HG03571 (cell line): Measurements from ENCODE around the gene RINL.
"Not testable (repeated sequence)": the region's sequence is repeated elsewhere in the genome, so short reads cannot be mapped to it uniquely, and the experiment has no call there.

Experiments used
- ATAC-seq: cut with Tn5 transposase; IDR thresholded peaks from one replicate; pipeline ENCODE4 v1.9.1; 2021; ENCODE audit not compliant: unreplicated experiment

The RINL gene

DNA sequence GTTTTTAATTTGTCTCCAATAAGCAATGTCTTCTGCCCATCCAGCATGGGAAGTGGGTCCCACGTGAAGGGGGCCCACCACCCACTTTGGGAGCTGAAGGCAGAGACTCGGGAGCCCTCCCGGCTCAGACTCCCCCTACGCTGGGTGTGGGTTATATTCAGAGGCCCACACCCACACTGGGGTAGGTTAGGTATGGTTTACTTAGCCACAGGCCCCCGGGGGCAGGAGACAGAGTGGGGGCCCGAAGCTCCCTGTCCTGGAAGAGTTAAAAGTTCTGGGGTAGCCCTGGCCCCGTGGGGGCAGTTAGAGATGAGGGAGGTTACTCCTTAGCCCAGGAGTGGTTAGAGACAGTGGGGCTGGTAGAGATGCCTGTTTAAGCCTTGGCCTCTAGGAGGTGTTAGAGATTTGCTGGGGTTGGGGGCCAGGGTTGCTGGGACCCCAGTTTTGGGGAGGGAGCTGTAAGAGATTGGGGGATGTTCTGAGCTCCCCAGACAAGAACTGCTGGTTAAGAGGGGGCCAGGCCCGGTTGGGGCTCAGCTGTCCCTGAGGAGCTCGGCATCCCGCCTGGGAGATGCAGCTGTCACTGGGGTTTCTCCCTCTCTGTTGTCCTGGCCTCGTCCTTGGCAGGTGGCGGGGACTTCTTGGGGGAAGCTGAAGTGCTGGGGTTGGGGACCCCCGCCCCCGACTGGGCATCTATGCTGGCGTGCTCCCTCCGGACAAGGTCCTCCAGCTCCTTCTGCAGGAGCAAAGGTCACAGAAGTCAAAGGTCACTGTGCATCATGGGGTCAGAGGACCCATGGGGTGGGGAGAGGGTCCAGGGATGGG, 712 bp upstream of the RINL start:
- no peak for ATAC-seq

DNA sequence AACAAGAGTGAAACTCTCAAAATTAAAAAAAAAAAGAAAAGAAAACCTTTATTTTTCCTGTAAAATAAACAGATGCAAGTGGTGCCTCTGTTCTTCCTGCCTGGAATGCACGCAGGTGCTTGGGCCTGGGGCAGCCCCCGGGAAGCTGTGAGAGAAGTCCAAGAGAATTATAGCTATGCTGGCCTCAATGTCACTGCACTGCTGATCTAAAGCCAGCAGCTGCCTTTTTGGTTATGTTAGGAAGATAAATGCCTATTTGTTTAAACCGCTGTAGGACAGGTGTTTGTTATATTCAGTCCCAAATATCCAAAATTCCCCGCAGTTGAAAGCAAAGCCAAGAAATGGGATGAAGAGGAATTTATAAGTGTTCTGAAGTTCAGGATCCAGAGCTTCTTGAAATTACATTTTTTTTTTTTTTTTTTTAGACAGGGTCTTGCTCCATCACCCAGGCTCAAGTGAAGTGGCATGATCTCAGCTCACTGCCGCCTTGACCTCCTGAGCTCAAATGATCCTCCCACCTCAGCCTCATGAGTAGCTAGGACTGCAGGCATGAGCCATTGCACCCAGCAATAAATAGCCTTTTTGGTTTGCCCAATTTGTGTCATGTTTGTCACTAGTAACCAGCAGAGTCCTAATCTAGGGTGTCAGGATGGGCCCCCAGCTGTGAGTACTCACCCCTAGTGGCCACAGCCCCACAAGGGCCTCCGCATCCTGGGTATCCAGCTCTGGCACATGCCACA, 2.2 kb downstream of the RINL start:
- ATAC-seq: no peak

DNA sequence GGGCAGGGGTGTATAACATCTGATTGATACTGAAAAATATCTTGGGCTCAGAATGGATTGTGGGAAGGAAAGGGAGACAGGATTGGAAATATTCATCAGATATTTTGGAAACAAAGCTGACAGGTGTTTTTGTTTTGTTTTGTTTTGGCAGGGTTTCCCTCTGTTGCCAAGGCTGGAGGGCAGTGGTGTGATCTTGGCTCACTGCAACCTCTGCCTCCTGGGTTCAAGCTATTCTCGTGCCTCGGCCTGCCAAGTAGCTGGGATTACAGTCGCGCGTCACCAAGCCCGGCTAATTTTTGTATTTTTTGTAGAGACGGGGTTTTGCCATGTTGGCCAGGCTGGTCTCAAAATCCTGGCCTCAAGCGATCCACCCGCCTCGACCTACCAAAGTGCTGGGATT, 4.7 kb downstream of the RINL start:
- not testable (repeated sequence) for ATAC-seq

DNA sequence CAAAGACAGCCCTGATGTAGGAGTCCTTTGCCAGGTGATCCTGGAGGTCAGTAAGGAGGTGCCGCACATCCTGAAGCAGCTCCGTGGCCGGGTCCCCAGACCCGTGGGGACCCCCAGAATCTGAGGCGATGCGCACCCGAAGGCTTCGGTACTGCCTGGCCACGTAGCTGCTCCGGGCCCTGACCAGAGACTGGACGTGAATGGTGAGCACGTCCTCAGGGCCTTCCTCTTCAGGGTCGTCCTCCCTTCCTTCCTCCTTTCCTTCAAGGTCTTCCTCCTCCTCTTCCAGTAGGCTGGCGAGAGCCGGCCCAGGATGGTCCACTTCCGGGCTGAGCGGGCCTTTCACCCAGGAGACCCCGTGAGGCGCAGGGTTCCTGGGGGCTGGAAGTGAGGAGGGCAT, 7.5 kb downstream of the RINL start:
- ATAC-seq: no peak

DNA sequence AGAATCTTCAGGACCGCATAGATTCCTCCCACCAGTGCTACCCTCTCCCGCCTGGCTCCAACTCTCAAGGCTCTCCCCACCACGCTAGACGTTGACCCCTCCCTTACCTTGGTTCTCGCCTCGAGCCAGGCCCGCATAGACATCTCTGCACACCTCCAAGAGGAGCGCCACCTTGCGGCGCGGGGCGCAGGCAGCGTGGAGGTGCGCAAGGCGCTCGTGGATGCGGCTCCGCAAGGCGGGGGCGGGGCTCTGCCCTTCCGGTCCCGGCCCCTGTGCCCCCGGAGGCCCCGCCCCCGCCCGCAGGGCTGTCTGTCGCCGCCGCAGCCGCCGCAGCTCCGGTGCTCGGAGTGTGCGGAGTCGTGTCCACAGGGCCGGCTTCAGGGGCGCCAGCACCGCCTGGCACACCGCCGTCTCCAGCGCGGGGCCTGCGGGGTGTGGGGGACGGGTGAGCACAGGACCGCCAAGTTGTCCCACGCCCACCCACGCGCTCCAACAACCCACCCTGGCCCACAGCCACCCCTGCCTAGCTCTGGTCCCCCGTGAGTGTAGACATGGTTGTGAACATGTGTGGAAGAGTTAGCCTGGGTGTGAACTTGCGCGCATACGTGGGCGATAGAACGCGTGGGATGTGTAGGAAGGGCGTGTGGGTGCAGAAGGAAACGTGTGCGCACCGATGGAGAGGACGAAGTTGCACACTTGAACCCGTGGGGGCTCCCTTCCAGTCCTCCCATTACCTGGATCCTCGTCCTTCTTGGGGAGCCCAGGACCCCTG, 8.1 kb downstream of the RINL start:
- ATAC-seq: peak; percentile 68

DNA sequence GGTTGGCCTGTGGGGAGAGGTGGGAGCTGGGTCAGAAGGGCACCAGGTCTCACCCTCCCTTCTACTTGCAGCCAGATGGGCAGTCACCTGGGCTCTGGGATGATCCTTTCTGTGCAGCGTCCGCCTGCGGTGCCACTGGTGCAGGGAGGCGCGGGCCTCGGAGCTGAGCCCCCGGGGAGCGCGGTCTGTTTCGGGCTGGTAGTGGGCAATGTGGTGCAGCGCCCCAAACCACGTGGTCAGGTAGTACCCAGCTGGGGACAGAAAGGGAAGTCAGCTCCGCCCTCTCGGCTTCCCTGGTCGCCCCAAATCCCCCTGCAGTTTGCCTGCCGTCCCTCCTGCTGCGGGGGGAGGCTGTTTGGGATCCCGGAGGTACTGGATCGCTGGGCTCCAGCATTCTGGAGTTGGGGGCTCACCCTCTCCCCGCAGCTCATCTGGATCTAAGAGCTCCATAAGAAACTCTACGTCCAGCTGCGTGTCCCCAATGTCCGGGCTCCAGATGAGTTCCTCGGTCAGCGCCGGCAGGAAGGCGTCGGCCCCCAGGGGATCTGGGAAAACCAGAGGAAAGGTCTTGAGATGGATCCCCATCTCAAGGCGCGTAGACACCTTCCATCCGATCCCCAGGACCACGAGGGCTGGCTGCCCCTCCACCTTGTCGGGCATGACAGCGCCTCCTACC, 8.8 kb downstream of the RINL start:
- ATAC-seq: no peak

DNA sequence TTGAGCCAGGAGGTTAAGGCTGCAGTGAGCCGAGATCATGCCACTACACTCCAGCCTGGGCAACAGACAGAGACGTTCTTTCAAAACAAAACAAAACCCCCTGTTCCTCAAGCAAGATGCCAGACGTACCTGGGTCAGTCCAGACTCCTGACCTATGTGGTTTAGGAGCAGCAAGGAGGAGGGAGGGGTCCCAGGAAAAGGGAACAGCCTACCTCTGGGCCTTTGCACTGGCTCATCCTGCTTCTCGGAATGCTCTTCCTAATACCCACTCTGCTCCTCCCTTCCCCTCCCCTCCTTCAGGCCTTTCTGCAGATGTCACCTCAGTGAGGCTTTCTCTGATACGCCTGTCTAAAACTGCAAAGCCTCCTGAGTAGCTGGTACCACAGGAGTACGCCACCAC, 9.5 kb downstream of the RINL start:
- ATAC-seq: no peak

DNA sequence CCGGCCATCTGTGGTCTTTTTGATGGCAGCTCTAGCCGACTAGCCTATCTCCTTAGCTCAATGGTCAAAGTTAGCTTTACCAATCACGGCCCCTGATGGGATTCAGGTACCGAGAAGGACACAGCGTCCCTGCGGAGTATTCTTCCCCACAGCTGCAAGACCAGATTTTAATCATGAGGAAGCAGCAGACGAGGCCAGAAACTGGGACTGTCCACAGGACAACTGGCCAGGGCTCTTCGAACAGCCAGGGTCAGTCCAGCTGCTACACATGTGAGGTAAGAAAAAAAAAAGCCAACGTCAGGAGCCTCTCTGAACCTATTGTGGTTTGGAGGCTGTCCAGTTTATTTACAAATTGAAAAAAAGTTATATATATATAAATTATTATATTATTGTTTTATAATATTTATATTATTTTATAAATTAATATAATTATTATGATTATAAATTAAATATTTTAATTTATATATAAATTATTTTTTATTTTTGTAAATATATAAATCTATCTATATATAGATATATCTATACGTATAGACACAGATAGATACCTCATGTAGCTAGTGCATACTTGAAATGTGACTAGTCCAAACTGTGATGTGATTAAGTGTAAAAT, 10.8 kb downstream of the RINL start:
- ATAC-seq: no peak

DNA sequence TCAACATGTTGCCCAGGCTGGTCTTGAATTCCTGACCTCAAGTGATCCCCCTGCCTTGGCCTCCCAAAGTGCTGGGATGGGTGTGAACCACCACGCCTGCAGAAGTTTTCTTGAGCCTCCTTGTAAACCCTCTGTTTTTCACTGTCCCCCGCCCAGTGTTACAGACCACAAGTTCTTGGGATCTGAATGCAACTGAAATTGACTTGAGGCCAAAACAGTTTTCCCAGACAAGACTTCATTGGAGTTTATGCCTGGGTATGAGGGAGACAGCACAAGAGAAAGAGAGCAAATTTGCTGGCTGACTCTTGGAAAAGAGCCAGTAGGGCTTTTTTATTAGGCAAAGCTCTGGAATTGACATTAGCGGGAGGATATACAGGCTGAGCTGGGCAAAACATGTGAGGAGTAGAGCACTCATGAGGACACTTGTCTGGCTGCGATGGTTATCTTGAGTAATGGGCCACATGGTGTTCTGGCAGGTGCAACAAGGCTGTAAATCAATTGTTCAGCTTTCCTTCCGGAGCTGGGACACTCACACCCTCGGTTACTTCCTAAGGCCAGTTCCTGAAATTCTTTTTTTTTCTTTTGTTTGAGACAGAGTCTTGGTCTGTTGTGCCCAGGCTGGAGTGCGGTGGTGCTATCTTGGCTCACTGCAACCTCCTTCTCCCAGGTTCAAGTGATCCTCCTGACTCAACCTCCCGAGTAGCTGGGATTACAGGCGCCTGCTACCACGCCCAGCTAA, 15.6 kb downstream of the RINL start:
- no peak for ATAC-seq

DNA sequence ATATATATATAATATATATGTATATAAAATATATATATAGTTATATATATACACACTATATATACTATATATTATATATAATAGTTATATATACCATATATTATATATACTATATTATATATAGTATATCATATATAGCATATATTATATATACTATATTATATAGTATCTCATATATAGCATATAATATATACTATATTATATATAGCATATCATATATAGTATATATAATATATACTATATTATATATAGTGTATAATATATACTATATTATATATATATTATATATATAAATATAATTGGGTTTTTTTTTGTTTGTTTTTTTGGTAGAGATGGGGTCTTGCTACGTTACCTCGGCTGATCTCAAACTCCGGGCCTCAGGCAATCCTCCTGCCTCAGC, 16.7 kb downstream of the RINL start:
- no peak for ATAC-seq

DNA sequence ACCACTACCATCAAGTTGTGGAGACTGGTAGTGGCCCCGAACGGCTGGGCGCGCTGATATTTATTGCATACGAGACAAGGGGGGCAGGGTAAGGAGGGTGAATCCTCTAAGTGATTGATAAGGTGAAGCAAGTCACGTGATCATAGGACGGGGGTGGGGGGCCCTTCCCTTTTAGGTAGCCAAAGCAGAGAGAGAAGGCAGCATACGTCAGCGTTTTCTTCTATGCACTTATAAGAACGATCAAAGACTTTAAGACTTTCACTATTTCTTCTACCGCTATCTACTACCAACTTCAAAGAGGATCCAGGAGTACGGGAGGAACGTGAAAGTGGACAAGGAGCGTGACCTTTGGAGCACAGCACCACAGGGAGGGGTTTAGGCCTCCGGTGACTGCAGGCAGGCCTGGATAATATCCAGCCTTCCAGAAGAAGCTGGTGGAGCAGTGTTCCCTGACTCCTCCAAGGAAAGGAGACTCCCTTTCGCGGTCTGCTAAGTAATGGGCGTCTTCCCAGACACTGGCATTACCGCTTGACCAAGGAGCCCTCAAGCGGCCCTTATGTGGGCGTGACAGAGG, 18.4 kb downstream of the RINL start:
- ATAC-seq: not testable (repeated sequence)

DNA sequence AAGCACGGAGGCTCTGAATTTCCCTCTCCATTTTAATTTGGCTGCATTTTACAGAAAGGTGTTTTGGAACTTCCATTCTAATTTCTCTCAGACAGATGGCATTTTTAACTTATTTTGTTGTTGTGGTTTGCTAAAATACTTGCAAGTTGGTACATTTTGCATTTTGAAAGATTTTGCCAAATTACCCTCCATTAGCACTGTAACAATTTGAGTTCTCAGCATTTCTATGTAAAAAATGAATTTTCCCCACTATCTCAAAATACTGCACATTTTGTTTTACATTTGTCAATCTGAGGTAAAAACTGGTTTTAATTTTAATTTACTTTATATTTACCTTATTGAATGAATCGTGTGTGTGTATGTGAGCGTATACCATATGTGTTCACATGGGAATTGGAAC, 21.3 kb downstream of the RINL start:
- no peak for ATAC-seq

DNA sequence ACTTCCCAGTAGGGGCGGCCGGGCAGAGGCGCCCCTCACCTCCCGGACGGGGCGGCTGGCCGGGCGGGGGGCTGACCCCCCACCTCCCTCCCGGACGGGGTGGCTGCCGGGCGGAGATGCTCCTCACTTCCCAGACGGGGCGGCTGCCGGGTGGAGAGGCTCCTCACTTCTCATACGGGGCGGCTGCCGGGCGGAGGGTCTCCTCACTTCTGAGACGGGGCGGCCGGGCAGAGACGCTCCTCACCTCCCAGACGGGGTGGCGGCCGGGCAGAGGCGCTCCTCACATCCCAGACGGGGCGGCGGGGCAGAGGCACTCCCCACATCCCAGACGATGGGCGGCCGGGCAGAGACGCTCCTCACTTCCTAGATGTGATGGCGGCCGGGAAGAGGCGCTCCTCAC, 22.3 kb downstream of the RINL start:
- not testable (repeated sequence) for ATAC-seq

DNA sequence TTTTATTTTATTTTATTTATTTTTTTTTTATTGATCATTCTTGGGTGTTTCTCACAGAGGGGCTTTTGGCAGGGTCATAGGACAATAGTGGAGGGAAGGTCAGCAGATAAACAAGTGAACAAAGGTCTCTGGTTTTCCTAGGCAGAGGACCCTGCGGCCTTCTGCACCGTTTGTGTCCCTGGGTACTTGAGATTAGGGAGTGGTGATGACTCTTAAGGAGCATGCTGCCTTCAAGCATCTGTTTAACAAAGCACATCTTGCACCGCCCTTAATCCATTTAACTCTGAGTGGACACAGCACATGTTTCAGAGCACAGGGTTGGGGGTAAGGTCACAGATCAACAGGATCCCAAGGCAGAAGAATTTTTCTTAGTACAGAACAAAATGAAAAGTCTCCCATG, 23.1 kb downstream of the RINL start:
- not testable (repeated sequence) for ATAC-seq

DNA sequence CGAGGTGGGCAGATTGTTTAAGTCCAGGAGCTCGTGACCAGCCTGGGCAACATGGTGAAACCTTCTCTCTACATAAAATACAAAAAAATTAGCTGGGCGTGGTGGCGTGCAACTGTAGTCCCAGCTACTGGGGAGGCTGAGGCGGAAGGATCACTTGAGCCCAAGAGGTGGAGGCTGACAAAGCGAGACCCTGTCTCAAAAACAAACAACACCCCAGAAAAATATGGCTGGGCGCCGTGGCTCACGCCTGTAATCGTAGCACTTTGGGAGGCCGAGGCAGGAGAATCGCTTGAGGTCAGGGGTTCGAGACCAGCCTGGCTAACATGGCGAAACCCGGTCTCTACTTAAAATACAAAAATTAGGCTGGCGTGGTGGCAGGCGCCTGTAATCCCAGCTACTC, 24.9 kb downstream of the RINL start:
- no peak for ATAC-seq

DNA sequence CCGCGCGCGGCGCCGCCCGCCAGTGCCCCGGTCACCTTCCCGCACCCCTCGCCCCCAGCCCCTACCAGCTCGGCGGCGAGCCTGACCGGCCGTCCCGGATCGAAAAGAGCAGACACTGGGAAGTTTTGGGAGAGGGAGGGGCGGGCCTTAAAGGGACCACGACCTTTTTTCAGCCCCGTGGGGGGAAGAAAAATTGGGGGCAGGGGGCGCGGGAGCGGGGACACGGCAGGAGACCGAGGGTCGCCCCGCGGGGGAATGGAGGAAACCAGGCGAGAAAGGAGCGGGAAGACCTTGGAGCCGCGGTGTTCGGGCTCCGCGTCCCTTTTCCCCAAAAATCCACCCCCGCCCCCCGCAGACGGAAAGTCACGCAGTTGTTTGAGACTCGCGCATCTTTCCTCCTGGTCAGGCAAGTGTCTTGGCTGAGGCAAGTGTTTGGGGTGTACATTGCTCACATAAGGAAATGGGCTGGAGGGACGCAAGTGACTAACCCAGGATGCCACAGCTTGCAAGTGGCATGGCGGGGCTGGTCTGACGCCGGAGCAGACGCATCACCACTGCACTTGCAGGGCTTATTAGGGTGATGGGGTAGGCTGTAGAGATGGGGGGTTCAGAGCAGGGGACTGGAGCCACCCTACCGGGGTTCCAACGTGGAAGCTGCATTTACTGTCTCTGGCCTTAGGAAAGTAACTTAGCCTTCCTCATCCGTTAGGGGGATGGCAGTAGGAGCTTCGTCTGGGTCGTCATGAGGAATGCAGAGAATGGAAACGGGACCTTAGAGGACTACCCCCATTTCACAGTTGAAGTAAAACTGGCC, 25.6 kb downstream of the RINL start:
- ATAC-seq: no peak

DNA sequence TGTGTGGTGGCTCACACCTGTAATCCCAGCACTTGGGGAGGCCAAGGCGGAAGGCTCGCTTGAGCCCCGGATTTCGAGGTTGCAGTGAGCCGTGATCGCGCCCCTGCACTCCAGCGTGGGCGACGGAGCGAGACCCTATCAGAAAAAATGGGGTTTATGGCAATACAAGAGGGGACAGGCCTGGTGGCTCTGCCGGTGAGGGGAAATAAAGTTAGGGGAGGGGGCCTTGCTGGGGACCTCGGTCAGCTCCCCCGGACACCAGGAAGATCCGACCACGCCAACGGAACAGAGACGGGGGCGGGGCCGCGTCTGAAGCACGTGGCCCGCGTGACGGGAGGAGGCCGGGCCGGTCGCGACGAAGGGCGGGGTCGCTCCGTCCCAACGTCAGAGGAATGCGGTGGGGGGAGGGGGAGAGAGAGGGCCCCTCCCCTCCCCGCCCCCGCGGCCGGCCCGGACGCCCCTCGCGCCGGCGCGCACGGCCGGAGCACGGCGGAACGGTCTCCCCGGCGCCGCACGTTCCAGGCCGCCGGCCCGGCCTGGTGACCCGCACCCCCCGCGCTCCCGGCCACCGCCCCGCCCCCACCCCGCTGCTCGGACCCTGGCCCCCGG, 26.3 kb downstream of the RINL start:
- peak; percentile 30 for ATAC-seq

DNA sequence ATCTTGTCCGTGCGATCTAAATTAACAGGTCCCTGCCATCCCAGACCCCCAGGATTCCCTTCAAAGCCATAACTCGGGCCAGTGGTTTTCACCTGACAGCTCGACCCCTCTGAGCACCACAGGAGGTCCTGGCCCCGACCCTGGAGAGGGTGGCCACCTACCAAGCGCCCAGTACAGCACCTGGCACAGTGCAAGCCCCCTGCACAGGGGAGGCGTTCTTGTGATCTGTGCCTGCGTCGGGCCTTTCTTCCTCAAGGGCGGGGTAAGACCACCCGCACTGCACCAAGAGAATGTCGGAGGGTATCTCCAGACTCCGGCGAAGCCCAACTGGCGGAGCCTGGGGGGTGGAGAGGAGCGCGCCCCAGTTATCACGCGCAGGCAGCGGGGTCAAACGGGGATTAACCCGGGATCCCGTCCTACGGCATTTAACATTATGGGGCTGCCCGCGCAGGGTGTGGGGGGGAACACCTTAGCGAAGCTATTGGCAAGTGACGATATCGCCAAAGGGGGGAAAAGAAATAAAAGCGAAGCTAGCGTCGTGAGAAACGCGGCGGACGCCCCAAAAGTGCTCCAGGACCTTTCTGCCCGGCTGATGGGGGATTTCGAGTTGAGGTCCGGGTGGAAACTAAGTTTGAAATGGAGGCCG, 27.0 kb downstream of the RINL start:
- no peak for ATAC-seq
